Uterus (tissue), 2 donors: ENCODE data around the gene RHBG.

Source experiments
- POLR2A ChIP-seq, 2 donors: fragments of 450-650 bp; IDR thresholded peaks; one replicate each; pipeline ENCODE4 v1.6.1; 2016; ENCODE audit warnings: antibody characterized with exemption in 2 of 2, mild to moderate bottlenecking in 1 of 2, moderate library complexity in 1 of 2
- TF ChIP-seq, protein P1 (sequence below), 4 experiments: fragments of 200-600 bp in 2 of 4; fragments of 450-650 bp in 2 of 4; sonication (generic) in 2 of 4; IDR thresholded peaks; one replicate each; pipeline ENCODE4 v1.5.1; 2016 to 2019; ENCODE audit warnings: antibody characterized with exemption in 4 of 4, mild to moderate bottlenecking in 2 of 4, moderate library complexity in 1 of 4

GRCh38 chr1:156430866-156431265 lies 61.9 kb downstream of the RHBG start:
- TF ChIP-seq, protein P1, sequence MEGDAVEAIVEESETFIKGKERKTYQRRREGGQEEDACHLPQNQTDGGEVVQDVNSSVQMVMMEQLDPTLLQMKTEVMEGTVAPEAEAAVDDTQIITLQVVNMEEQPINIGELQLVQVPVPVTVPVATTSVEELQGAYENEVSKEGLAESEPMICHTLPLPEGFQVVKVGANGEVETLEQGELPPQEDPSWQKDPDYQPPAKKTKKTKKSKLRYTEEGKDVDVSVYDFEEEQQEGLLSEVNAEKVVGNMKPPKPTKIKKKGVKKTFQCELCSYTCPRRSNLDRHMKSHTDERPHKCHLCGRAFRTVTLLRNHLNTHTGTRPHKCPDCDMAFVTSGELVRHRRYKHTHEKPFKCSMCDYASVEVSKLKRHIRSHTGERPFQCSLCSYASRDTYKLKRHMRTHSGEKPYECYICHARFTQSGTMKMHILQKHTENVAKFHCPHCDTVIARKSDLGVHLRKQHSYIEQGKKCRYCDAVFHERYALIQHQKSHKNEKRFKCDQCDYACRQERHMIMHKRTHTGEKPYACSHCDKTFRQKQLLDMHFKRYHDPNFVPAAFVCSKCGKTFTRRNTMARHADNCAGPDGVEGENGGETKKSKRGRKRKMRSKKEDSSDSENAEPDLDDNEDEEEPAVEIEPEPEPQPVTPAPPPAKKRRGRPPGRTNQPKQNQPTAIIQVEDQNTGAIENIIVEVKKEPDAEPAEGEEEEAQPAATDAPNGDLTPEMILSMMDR (IDR thresholded peaks at IDR 0.05), result no peak
- TF ChIP-seq POLR2A (IDR thresholded peaks at IDR 0.05), result no peak
